Gastrocnemius medialis (tissue), 4 donors: Measurements from ENCODE around the gene CCDC51. TPM values are rescaled to one million over a fixed set of nuclear protein-coding genes. Genes with fewer than 3 reads are reported as not detected.

ENCODE experiments used
- ATAC-seq, 2 donors: fragments of 150-250 bp; one replicate each; pipeline ENCODE4 v1.9.1; 2016
- DNase-seq, 2 donors: peaks; one replicate each; pipeline ENCODE4 v3.0.0-alpha.2; 2019
- H3K27ac ChIP-seq, 4 donors: fragments of 200-600 bp; sonication (generic); 1 replicate in 1 of 4; 2 replicates in 3 of 4; pipeline ENCODE4 v1.5.1; 2016 to 2018; ENCODE audit warnings: mild to moderate bottlenecking in 2 of 4, moderate library complexity in 1 of 4
- H3K27me3 ChIP-seq, 3 donors: fragments of 200-600 bp; sonication (generic) in 2 of 3; 1 replicate in 1 of 3; 2 replicates in 2 of 3; pipeline versions ENCODE4 v1.5.1 to v1.6.0; 2016 to 2019; ENCODE audit warnings: mild to moderate bottlenecking in 1 of 3, moderate library complexity in 1 of 3
- H3K36me3 ChIP-seq, 2 donors: fragments of 200-600 bp; sonication (generic) in 1 of 2; one replicate each; pipeline ENCODE4 v1.5.1; 2017 to 2018
- H3K4me1 ChIP-seq, 2 donors: fragments of 200-600 bp; sonication (generic) in 1 of 2; one replicate each; pipeline ENCODE4 v1.5.1; 2016 to 2017; ENCODE audit warnings: mild to moderate bottlenecking in 2 of 2
- H3K4me3 ChIP-seq, 4 donors: fragments of 200-600 bp; sonication (generic) in 3 of 4; 1 replicate in 1 of 4; 2 replicates in 3 of 4; pipeline ENCODE4 v1.5.1; 2016 to 2019; ENCODE audit warnings: mild to moderate bottlenecking in 2 of 4
- H3K9me3 ChIP-seq, 3 donors: fragments of 200-600 bp; sonication (generic) in 2 of 3; 1 replicate in 1 of 3; 2 replicates in 2 of 3; pipeline ENCODE4 v1.5.1; 2016 to 2019
- CTCF ChIP-seq, 5 experiments: fragments of 450-650 bp in 3 of 5; fragments of 200-600 bp in 2 of 5; sonication (generic) in 2 of 5; IDR thresholded peaks in 4 of 5; conservative IDR thresholded peaks in 1 of 5; 1 replicate in 4 of 5; 2 replicates in 1 of 5; pipeline ENCODE4 v1.5.1; 2016 to 2019; ENCODE audit warnings: antibody characterized with exemption in 5 of 5, mild to moderate bottlenecking in 3 of 5, moderate library complexity in 3 of 5
- POLR2A ChIP-seq, 2 donors: fragments of 450-650 bp; IDR thresholded peaks; one replicate each; pipeline ENCODE4 v1.6.1; 2017; ENCODE audit warnings: antibody characterized with exemption in 2 of 2, mild to moderate bottlenecking in 2 of 2, moderate library complexity in 2 of 2
- in situ Hi-C, 4 donors: fragments of 200-750 bp; cut with MboI; loops; one replicate each; pipeline versions ENCODE4 v1.15.0 to v1.8.0; 2017; ENCODE audit warnings: low sequenced_read_pairs in 4 of 4
- intact Hi-C: fragments of 100-400 bp; cut with DNase I; formaldehyde crosslinking; loops from one replicate; pipeline ENCODE4 v1.15.1; 2023; ENCODE audit warnings: low total_unique reads
- total RNA-seq, 4 donors: library from RNA; depleted of rRNA; stranded (reverse); fragments of >200 nt; gene quantifications; one replicate each; pipeline versions ENCODE4 v1.1.0 to v1.2.3, GENCODE V29; 2016

The CCDC51 gene
- total RNA-seq, 4 donors from 2014 or later = 4.9 to 12.2 (median 9.9) TPM

- no peak for DNase-seq
- Histone ChIP-seq H3K4me3 (no peak overlapping the region), H3K36me3 (no peaks in the 10 kb centered on the region), H3K27ac (no peak overlapping the region), H3K4me1 (peaks cover 5% of the 10 kb centered on the region in 2 donors), H3K27me3 (peaks cover 0 to 10% (median 0%) of the 10 kb centered on the region in 3 donors), H3K9me3 (no peaks in the 10 kb centered on the region)
- TF ChIP-seq POLR2A (IDR thresholded peaks at IDR 0.05) (no peak), CTCF (IDR thresholded peaks at IDR 0.05 in 4 of 5, conservative IDR thresholded peaks at IDR 0.05 in 1 of 5) (no peak)
- in situ Hi-C loops (loop anchor here in 2 of 4 donors (10.0 kb wide), 1 partner anchor 157 kb away; no protein-coding TSS in a partner anchor), intact Hi-C loops (no loop called here)
- ATAC-seq = no peak
Observed at GRCh38 chr3:48431224-48432029, 8.5 kb downstream of the CCDC51 start.

DNA sequence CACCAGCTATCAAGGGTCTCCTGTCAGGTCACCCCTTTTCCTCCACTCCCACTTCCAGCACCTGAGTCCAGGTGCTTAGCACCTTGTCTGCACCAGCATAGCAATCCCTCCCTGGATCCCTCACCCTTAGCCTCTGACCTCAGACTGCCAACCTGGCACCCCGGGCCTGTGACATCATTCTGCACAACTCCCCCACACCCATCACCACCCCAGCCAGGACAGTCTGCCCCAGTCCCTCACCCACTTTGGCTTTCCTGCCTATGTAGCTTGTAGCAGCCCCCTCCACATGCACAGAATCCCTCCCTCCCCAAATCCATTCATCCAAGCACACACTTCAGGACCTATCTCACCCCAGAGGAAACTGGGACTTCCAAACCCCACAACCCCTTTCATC is 9.2 kb downstream of the CCDC51 start:
- no peak for DNase-seq
- intact Hi-C loops = no loop called here
- Histone ChIP-seq H3K36me3 (no peaks in the 10 kb centered on the region), H3K9me3 (no peaks in the 10 kb centered on the region), H3K4me1 (peaks cover 5 to 9% of the 10 kb centered on the region in 2 donors), H3K27me3 (peaks cover 0 to 10% (median 0%) of the 10 kb centered on the region in 3 donors), H3K4me3 (no peak overlapping the region), H3K27ac (no peak overlapping the region)
- in situ Hi-C loops = loop anchor here in 2 of 4 donors (10.0 kb wide), 1 partner anchor 156 kb away; no protein-coding TSS in a partner anchor
- TF ChIP-seq POLR2A (IDR thresholded peaks at IDR 0.05) (no peak), CTCF (IDR thresholded peaks at IDR 0.05 in 4 of 5, conservative IDR thresholded peaks at IDR 0.05 in 1 of 5) (no peak)
- ATAC-seq = no peak

GRCh38 chr3:48429960-48430707 is 9.8 kb downstream of the CCDC51 start, which contains the start of gene PLXNB1:
TSS of gene PLXNB1 (minus strand) at chr3:48430086. CDS start at chr3:48424611, 5,475 bp downstream.
- in situ Hi-C loops (loop anchor here in 2 of 4 donors (10.0 kb wide), 1 partner anchor 155 kb away; no protein-coding TSS in a partner anchor), intact Hi-C loops (loop anchor here (1.0 kb wide), 1 partner anchor 36 kb away; a partner anchor contains a TSS)
- no peaks in the 10 kb centered on the region for H3K9me3 ChIP-seq
- peaks cover 5 to 9% of the 10 kb centered on the region in 2 donors for H3K4me1 ChIP-seq
- H3K27me3 ChIP-seq = peaks cover 0 to 10% (median 0%) of the 10 kb centered on the region in 3 donors
- peak in 1 of 2 donors; percentile 49 for DNase-seq
- peak within 1 kb of the TSS; percentile 23 to 73 (median 58) for H3K27ac ChIP-seq
- no peaks in the 10 kb centered on the region for H3K36me3 ChIP-seq
- peak; percentile 23 to 48 for ATAC-seq
- no peak for TF ChIP-seq CTCF (IDR thresholded peaks at IDR 0.05 in 4 of 5, conservative IDR thresholded peaks at IDR 0.05 in 1 of 5)
- no peak for TF ChIP-seq POLR2A (IDR thresholded peaks at IDR 0.05)
- H3K4me3 ChIP-seq = peak within 1 kb of the TSS; percentile 65 to 78 (median 74)

DNA sequence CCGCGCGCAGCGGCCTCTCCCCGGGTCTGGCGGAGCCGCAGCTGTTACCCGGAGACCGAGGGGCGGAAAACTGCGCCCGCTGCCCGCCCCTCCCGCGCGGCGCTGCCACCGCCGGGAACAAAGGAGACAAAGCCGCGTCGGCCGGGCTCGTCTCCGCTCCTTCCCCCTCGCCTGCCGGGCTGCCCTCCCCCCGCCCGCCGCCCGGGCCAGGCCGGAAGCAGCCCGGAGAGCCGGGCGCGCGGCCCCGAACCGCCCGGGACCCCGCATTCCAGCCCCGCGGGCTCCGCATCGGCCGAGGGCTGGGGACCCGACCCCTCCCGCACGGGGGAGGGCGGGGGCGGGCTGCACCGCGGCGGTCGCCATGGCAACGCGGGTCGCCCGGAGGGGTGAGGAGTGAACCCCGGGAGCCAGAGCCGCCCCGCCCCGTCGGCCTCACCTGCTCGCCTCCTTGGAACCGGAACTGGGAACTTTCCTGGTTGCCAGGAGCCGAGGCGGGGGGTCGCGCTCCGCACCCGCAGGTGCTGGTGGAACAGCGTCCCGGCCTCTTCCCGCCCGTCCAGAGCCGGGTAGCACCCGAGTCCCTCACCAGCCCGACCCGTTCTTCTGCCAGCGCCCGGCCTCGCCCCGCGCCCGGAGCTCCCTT is 10.5 kb downstream of the CCDC51 start:
- intact Hi-C loops = loop anchor here (1.0 kb wide), 1 partner anchor 37 kb away; a partner anchor contains a TSS
- Histone ChIP-seq H3K9me3 (no peaks in the 10 kb centered on the region), H3K4me1 (peaks cover 5 to 9% of the 10 kb centered on the region in 2 donors), H3K36me3 (no peaks in the 10 kb centered on the region), H3K4me3 (peak overlapping the region; percentile 65 to 78 (median 74)), H3K27ac (peak overlapping the region; percentile 23 to 73 (median 58)), H3K27me3 (peaks cover 0 to 10% (median 0%) of the 10 kb centered on the region in 3 donors)
- TF ChIP-seq CTCF (IDR thresholded peaks at IDR 0.05 in 4 of 5, conservative IDR thresholded peaks at IDR 0.05 in 1 of 5) (no peak), POLR2A (IDR thresholded peaks at IDR 0.05) (peak in 1 of 2 donors; percentile 4)
- ATAC-seq (peak; percentile 52 to 57), DNase-seq (peak in 1 of 2 donors; percentile 17)
- in situ Hi-C loops = no loop called here
